HEK293 (cell line): ENCODE results near the gene UPK3A.

ENCODE experiments used
- CTCF ChIA-PET: fragments of 350-600 bp; formaldehyde crosslinking; extraction: SDS; loops from one replicate; lab custom pipeline; 2021; ENCODE audit warnings: antibody characterized with exemption; lab: Yijun Ruan, JAX
- POLR2A ChIA-PET: fragments of 300-600 bp; formaldehyde crosslinking; extraction: SDS; loops from one replicate; lab custom pipeline; 2020; ENCODE audit warnings: antibody characterized with exemption, inconsistent platforms; lab: Yijun Ruan, JAX
- H3K27ac ChIP-seq: fragments of 200-500 bp; sonication (Bioruptor generic); 2 replicates; pipeline ENCODE4 v1.5.1; 2014; ENCODE audit warnings: low read depth, low read length, control low read depth, inconsistent platforms; ENCODE audit errors: extremely low read depth
- H3K36me3 ChIP-seq, 2 experiments: fragments of 200-500 bp in 1 of 2; sonication (Bioruptor generic) in 1 of 2; 1 replicate in 1 of 2; 2 replicates in 1 of 2; pipeline ENCODE4 v1.5.1; 2014 to 2017; ENCODE audit warnings: inconsistent platforms in 2 of 2, low read length in 2 of 2; ENCODE audit not compliant: control insufficient read depth in 2 of 2, insufficient read depth in 1 of 2
- H3K4me1 ChIP-seq: fragments of 200-500 bp; sonication (Bioruptor generic); 2 replicates; pipeline ENCODE4 v1.5.1; 2014; ENCODE audit warnings: mild to moderate bottlenecking, low read length, inconsistent platforms; ENCODE audit not compliant: control insufficient read depth, insufficient read depth
- H3K4me3 ChIP-seq: 2 replicates; pipeline ENCODE4 v1.5.1; 2011; ENCODE audit warnings: low read depth, mild to moderate bottlenecking, control low read depth, low read length, moderate library complexity
- H3K9me3 ChIP-seq: fragments of 200-500 bp; sonication (Bioruptor generic); 2 replicates; pipeline ENCODE4 v1.5.1; 2014; ENCODE audit warnings: low read depth, low read length, inconsistent platforms; ENCODE audit not compliant: control insufficient read depth, insufficient read depth
- AEBP2 ChIP-seq: fragments of 450-650 bp; formaldehyde crosslinking; IDR thresholded peaks from 2 replicates; pipeline ENCODE4 v1.5.1; 2016; ENCODE audit warnings: missing biosample characterization, missing genetic modification characterization, borderline replicate concordance
- OVOL3 ChIP-seq: fragments of 450-650 bp; formaldehyde crosslinking; IDR thresholded peaks from 2 replicates; pipeline ENCODE4 v1.5.1; 2016; ENCODE audit warnings: missing biosample characterization, missing genetic modification characterization
- SETDB1 ChIP-seq: IDR thresholded peaks from one replicate; pipeline ENCODE4 v1.6.1; 2017; ENCODE audit warnings: mild to moderate bottlenecking, low read length, moderate library complexity, mixed read lengths; ENCODE audit not compliant: insufficient read length
- TSHZ1 ChIP-seq: fragments of 450-650 bp; formaldehyde crosslinking; IDR thresholded peaks from 2 replicates; pipeline ENCODE4 v1.5.1; 2016; ENCODE audit warnings: missing biosample characterization, missing genetic modification characterization, borderline replicate concordance
- YY1 ChIP-seq: fragments of 450-650 bp; formaldehyde crosslinking; IDR thresholded peaks from 2 replicates; pipeline ENCODE4 v1.5.1; 2018; ENCODE audit warnings: missing biosample characterization, missing genetic modification characterization
- ZBTB1 ChIP-seq: fragments of 450-650 bp; formaldehyde crosslinking; IDR thresholded peaks from 2 replicates; pipeline ENCODE4 v1.5.1; 2016; ENCODE audit warnings: missing biosample characterization, missing genetic modification characterization
- ZBTB10 ChIP-seq: fragments of 450-650 bp; formaldehyde crosslinking; IDR thresholded peaks from 2 replicates; pipeline ENCODE4 v1.5.1; 2016; ENCODE audit warnings: missing biosample characterization, missing genetic modification characterization
- ZBTB7A ChIP-seq: fragments of 450-650 bp; formaldehyde crosslinking; IDR thresholded peaks from 2 replicates; pipeline ENCODE4 v1.5.1; 2016; ENCODE audit warnings: low read depth, missing biosample characterization, missing genetic modification characterization
- ZFHX2 ChIP-seq: fragments of 450-650 bp; formaldehyde crosslinking; conservative IDR thresholded peaks from 2 replicates; pipeline ENCODE4 v1.5.1; 2016; ENCODE audit warnings: missing biosample characterization, missing genetic modification characterization
- ZFP41 ChIP-seq: fragments of 450-650 bp; formaldehyde crosslinking; IDR thresholded peaks from 2 replicates; pipeline ENCODE4 v1.5.1; 2016; ENCODE audit warnings: missing biosample characterization, missing genetic modification characterization, borderline replicate concordance
- ZFP69B ChIP-seq: fragments of 450-650 bp; formaldehyde crosslinking; IDR thresholded peaks from 2 replicates; pipeline ENCODE4 v1.5.1; 2016; ENCODE audit warnings: missing biosample characterization, missing genetic modification characterization
- ZNF214 ChIP-seq: fragments of 450-650 bp; formaldehyde crosslinking; IDR thresholded peaks from 2 replicates; pipeline ENCODE4 v1.5.1; 2017; ENCODE audit warnings: missing biosample characterization, mild to moderate bottlenecking, missing genetic modification characterization, borderline replicate concordance
- ZNF341 ChIP-seq: fragments of 450-650 bp; formaldehyde crosslinking; IDR thresholded peaks from 2 replicates; pipeline ENCODE4; 2016; ENCODE audit warnings: low read depth, missing biosample characterization, missing genetic modification characterization
- ZNF530 ChIP-seq: fragments of 450-650 bp; formaldehyde crosslinking; IDR thresholded peaks from 2 replicates; pipeline ENCODE4 v1.5.1; 2016; ENCODE audit warnings: low read depth, missing biosample characterization, missing genetic modification characterization
- ZNF571 ChIP-seq: fragments of 450-650 bp; formaldehyde crosslinking; IDR thresholded peaks from 2 replicates; pipeline ENCODE4 v1.5.0; 2017; ENCODE audit warnings: missing biosample characterization, missing genetic modification characterization
- ZNF670 ChIP-seq: fragments of 450-650 bp; formaldehyde crosslinking; IDR thresholded peaks from 2 replicates; pipeline ENCODE4 v1.5.1; 2016; ENCODE audit warnings: missing biosample characterization, missing genetic modification characterization, low read depth
- ZNF692 ChIP-seq: fragments of 450-650 bp; formaldehyde crosslinking; IDR thresholded peaks from 2 replicates; pipeline ENCODE4 v1.5.1; 2016; ENCODE audit warnings: missing biosample characterization, missing genetic modification characterization
- ZNF777 ChIP-seq: fragments of 450-650 bp; formaldehyde crosslinking; IDR thresholded peaks from 2 replicates; pipeline ENCODE4 v1.5.1; 2017; ENCODE audit warnings: missing biosample characterization, missing genetic modification characterization, borderline replicate concordance
- ZNF843 ChIP-seq: fragments of 450-650 bp; formaldehyde crosslinking; IDR thresholded peaks from 2 replicates; pipeline ENCODE4 v1.5.1; 2016; ENCODE audit warnings: missing biosample characterization, missing genetic modification characterization

The UPK3A gene

GRCh38 chr22:45298934-45299505 is 14.3 kb downstream of the UPK3A start:
- ChIA-PET CTCF (interaction anchor here (0.8 kb wide), 1 partner anchor 25 kb away, joined by 3 read pairs; no protein-coding TSS in a partner anchor), POLR2A (interaction anchor here (1.0 kb wide), 1 partner anchor 19 kb away, joined by 3 read pairs; no protein-coding TSS in a partner anchor)

GRCh38 chr22:45302751-45303150 is 18.0 kb downstream of the UPK3A start:
- POLR2A ChIA-PET: no interaction called here
- CTCF ChIA-PET: interaction anchor here (0.7 to 1.3 kb wide), 2 partner anchors 15 to 242 kb away, joined by 3 read pairs; no protein-coding TSS in a partner anchor
- TF ChIP-seq ZNF530 (tag by site-specific recombination) (no peak), ZBTB7A (tag by site-specific recombination) (no peak), AEBP2 (tag by site-specific recombination) (no peak), ZNF214 (tag by site-specific recombination) (no peak), ZNF692 (tag by site-specific recombination) (no peak), ZNF843 (tag by site-specific recombination) (no peak)

More at GRCh38 chr22:45298934-45299505, 14.3 kb downstream of the UPK3A start:
- no peaks in the 10 kb centered on the region for H3K36me3 ChIP-seq
- H3K9me3 ChIP-seq: no peaks in the 10 kb centered on the region
- H3K4me1 ChIP-seq: no peaks in the 10 kb centered on the region
- H3K4me3 ChIP-seq: no peak overlapping the region
- TF ChIP-seq ZBTB1 (no peak), SETDB1 (no peak), ZBTB10 (tag by site-specific recombination) (no peak), ZNF777 (tag by site-specific recombination) (no peak), OVOL3 (tag by site-specific recombination) (no peak), ZNF571 (tag by site-specific recombination) (no peak), ZFHX2 (tag by site-specific recombination) (no peak), TSHZ1 (tag by site-specific recombination) (no peak), ZNF341 (no peak), ZFP69B (tag by site-specific recombination) (no peak), ZNF670 (tag by site-specific recombination) (no peak), ZFP41 (tag by site-specific recombination) (no peak), YY1 (tag by site-specific recombination) (no peak)
- H3K27ac ChIP-seq: no peak overlapping the region

More at GRCh38 chr22:45302751-45303150, 18.0 kb downstream of the UPK3A start:
- Histone ChIP-seq H3K4me3 (no peak overlapping the region), H3K27ac (no peak overlapping the region), H3K9me3 (no peaks in the 10 kb centered on the region), H3K36me3 (no peaks in the 10 kb centered on the region), H3K4me1 (no peaks in the 10 kb centered on the region)
